Gastroesophageal sphincter (tissue), 3 donors: ENCODE results near the gene MR1.

ENCODE experiments used
- EP300 ChIP-seq: sonication (generic); formaldehyde crosslinking; IDR thresholded peaks from one replicate; pipeline ENCODE4 v1.6.1; 2017; ENCODE audit warnings: antibody characterized with exemption, mild to moderate bottlenecking
- POLR2A ChIP-seq, 2 donors: fragments of 450-650 bp; IDR thresholded peaks; one replicate each; pipeline ENCODE4 v1.6.1; 2017; ENCODE audit warnings: antibody characterized with exemption in 2 of 2, mild to moderate bottlenecking in 2 of 2, moderate library complexity in 1 of 2
- POLR2AphosphoS5 ChIP-seq: sonication (generic); formaldehyde crosslinking; IDR thresholded peaks from one replicate; pipeline ENCODE4 v1.6.1; 2017; ENCODE audit warnings: antibody characterized with exemption
- TF ChIP-seq, protein P1 (sequence below), 4 experiments: fragments of 200-600 bp in 2 of 4; fragments of 450-650 bp in 2 of 4; sonication (generic) in 1 of 4; IDR thresholded peaks; one replicate each; pipeline ENCODE4 v1.5.1; 2017 to 2019; ENCODE audit warnings: antibody characterized with exemption in 4 of 4, mild to moderate bottlenecking in 2 of 4, moderate library complexity in 2 of 4

GRCh38 chr1:181101581-181102226, 67.9 kb downstream of the MR1 start:
- TF ChIP-seq POLR2AphosphoS5: no peak
- TF ChIP-seq, protein P1, sequence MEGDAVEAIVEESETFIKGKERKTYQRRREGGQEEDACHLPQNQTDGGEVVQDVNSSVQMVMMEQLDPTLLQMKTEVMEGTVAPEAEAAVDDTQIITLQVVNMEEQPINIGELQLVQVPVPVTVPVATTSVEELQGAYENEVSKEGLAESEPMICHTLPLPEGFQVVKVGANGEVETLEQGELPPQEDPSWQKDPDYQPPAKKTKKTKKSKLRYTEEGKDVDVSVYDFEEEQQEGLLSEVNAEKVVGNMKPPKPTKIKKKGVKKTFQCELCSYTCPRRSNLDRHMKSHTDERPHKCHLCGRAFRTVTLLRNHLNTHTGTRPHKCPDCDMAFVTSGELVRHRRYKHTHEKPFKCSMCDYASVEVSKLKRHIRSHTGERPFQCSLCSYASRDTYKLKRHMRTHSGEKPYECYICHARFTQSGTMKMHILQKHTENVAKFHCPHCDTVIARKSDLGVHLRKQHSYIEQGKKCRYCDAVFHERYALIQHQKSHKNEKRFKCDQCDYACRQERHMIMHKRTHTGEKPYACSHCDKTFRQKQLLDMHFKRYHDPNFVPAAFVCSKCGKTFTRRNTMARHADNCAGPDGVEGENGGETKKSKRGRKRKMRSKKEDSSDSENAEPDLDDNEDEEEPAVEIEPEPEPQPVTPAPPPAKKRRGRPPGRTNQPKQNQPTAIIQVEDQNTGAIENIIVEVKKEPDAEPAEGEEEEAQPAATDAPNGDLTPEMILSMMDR (IDR thresholded peaks at IDR 0.05): no peak
- TF ChIP-seq EP300: no peak
- no peak for TF ChIP-seq POLR2A (IDR thresholded peaks at IDR 0.05)
